HG03432 (cell line): Measurements from ENCODE around the gene GBF1.

ENCODE experiments used
- ATAC-seq: cut with Tn5 transposase; IDR thresholded peaks from one replicate; pipeline ENCODE4 v1.9.1; 2021; ENCODE audit warnings: mild to moderate bottlenecking, moderate library complexity; ENCODE audit not compliant: unreplicated experiment

Gene GBF1

GRCh38 chr10:102394079-102394800 lies 148.9 kb downstream of the GBF1 start:
- ATAC-seq = peak; percentile 83

GRCh38 chr10:102394801-102395399 lies 149.6 kb downstream of the GBF1 start:
- peak; percentile 2 for ATAC-seq

- peak; percentile 28 for ATAC-seq
Measured at GRCh38 chr10:102395400-102396316, 150.3 kb downstream of the GBF1 start, which contains the start of gene NFKB2. Gene NFKB2, plus strand, starts transcription at chr10:102395705. Its CDS starts 255 bp downstream, at chr10:102395960.

- ATAC-seq = no peak
Measured at GRCh38 chr10:102396317-102396650, 151.0 kb downstream of the GBF1 start.

GRCh38 chr10:102396730-102397151 lies 151.4 kb downstream of the GBF1 start:
- no peak for ATAC-seq

GRCh38 chr10:102397222-102398171 lies 152.2 kb downstream of the GBF1 start:
- no peak for ATAC-seq

- ATAC-seq = no peak
Measured at GRCh38 chr10:102398172-102399020, 153.1 kb downstream of the GBF1 start.

- peak; percentile 53 for ATAC-seq
Measured at GRCh38 chr10:102399217-102400021, 154.1 kb downstream of the GBF1 start.

- no peak for ATAC-seq
Measured at GRCh38 chr10:102400076-102400475, 154.7 kb downstream of the GBF1 start.

GRCh38 chr10:102400598-102401341 lies 155.4 kb downstream of the GBF1 start:
- no peak for ATAC-seq

GRCh38 chr10:102401342-102401654 lies 156.0 kb downstream of the GBF1 start:
- ATAC-seq = no peak

- ATAC-seq = no peak
Measured at GRCh38 chr10:102401735-102402511, 156.6 kb downstream of the GBF1 start.

GRCh38 chr10:102402512-102402896 lies 157.2 kb downstream of the GBF1 start:
- ATAC-seq = no peak

GRCh38 chr10:102403115-102403514 lies 157.8 kb downstream of the GBF1 start:
- no peak for ATAC-seq

GRCh38 chr10:102404361-102405107 lies 159.2 kb downstream of the GBF1 start:
- no peak for ATAC-seq

- ATAC-seq = no peak
Measured at GRCh38 chr10:102405108-102405571, 159.8 kb downstream of the GBF1 start.

- no peak for ATAC-seq
Measured at GRCh38 chr10:102405632-102406031, 160.3 kb downstream of the GBF1 start.
